ENCODE measurements around the gene HOMER1.

The HOMER1 gene

DNA sequence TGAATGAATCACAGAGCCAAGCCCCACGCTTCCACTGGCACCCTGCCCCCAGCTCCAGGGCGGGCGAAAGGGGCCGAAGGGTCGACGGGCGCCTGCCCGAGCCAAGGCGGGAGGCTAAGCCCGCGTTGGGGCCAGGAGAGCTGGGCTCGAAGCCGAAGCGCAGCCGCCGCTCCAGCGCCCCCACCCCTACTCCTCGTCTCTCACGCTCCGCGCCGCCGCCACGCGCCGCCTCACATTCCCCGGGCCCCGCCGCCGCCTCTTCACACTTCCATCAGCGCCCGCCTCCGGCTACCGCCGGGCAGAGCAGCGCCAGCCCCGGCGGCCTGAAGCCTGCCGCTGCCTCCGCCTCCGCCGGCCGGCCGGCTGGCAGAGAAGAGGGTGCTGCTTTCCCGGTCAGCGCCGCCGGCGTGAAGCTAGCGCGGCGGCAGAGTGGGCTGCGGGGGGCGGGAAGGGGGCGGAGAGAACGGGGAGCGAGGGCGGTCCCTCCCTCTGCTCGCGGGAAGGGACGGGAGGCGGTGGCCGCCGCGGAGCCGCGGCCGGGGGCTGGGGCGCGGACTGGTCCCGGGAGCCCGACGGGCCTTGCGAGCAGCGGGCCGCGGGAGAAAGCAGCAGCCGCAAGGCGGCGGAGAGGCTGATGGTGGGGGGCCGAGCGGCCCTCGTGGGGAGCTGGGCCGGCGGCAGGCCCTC, at the start of gene HOMER1:
Gene HOMER1 (minus strand): TSS at position 431 of the 687 bp plus-strand sequence. CDS start 1,360 bp downstream, outside the sequence.
- peak; percentile 78 for DNase-seq (ENCODE audit: low spot score)

- DNase-seq (ENCODE audit: low spot score) = no peak
These were observed 49.3 kb upstream of the HOMER1 start for GRCh38 chr5:79563247-79563590.

DNA sequence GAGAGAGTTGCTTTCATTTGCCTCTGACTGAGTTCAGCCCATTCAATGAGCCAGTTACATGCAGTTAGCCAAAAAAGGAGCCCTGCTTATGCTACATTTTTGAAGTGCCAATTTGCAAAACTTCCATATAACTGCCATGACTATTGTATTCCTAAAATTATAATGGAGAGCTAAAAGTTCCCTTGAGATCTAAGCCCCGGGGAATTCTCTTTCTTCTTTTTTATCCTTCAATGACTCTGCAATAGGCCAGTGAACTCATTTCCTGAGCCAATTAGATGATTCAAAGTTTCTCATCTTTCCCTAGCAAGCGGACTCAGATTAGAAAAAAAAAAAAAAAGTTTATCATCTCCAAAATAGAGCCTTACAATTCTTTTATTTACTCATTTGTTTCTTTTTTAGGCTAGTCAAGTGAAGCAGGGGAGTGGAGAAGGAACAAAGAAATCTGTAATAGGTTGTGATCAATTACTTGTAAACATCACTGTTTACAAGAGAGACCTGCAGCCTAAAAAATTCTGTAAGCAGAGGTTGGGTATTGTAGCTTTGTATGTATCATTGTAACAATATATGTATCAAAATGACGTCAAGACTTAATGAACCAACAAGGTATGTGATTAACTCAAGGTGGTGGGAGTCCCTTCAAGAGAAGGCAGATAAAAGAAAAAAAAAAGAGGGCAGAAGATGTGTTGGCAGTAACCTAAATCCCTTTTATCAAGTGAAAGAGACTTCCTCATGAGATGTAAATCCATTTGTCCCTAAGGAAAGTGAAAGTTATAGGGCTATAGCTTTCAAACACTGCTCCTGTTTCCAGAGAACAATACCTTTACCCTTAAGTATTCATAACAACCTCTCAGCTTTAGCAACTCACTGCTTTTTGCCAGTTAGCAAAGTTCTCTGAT, 48.7 kb upstream of the HOMER1 start:
- no peak for DNase-seq (ENCODE audit: low spot score)

GRCh38 chr5:79561525-79561893, 47.6 kb upstream of the HOMER1 start:
- no peak for DNase-seq (ENCODE audit: low spot score)

- DNase-seq (ENCODE audit: low spot score) = no peak
These were observed 47.0 kb upstream of the HOMER1 start for GRCh38 chr5:79560771-79561524.

GRCh38 chr5:79555418-79555817, 41.5 kb upstream of the HOMER1 start:
- no peak for DNase-seq (ENCODE audit: low spot score)

DNA sequence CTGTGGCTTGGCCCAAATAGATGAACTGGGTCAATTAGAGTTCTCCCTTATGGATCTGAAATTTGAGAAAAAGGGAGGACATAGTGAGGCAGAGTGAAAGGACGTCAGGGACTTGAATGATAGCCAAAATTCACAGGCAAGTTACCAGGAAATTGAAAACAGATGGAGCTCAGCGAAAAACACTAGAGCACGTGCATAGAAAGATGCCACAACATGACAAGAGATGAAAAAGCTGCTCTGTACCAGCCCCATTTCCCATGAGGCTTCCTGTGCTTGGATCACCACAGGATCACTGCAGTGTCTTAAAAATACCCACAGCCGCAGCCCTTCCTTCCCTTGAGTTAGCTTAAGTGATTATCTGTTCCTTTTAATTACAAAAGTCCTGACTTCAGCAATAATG, 39.0 kb upstream of the HOMER1 start:
- DNase-seq (ENCODE audit: low spot score) = no peak

GRCh38 chr5:79547982-79548381, 34.0 kb upstream of the HOMER1 start:
- DNase-seq (ENCODE audit: low spot score) = no peak

- no peak for DNase-seq (ENCODE audit: low spot score)
These were observed 33.5 kb upstream of the HOMER1 start for GRCh38 chr5:79547429-79547822.

DNA sequence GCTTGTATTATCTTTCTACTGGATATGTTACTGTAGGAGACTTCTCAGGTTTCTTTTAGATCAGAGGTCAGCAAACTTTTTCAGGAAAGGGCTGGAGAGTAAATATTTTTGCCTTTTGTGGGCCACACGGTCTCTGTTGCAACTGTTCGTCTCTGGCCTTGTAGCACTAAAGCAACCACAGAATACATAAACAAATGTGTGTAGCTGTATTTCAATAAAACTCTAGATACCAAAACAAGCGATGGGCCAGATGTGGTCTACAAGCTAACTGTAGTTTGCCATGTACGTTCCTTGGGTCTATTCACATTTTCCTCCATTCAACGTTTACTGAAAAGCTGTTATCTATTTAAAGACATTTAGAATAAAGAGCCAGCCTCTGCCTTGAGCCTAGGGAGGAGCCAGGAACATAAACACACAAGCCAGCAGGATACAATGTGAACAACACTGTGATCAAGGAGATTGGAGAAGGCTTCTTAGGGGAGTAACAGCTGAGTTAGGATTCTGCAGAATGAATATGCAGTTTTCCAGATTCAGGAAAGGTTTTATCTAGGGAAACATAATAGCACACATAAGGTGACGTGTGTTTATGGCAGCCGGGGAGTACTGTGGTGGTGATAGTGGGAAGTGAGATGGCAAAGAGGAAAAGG, 33.0 kb upstream of the HOMER1 start:
- DNase-seq (ENCODE audit: low spot score) = no peak

DNA sequence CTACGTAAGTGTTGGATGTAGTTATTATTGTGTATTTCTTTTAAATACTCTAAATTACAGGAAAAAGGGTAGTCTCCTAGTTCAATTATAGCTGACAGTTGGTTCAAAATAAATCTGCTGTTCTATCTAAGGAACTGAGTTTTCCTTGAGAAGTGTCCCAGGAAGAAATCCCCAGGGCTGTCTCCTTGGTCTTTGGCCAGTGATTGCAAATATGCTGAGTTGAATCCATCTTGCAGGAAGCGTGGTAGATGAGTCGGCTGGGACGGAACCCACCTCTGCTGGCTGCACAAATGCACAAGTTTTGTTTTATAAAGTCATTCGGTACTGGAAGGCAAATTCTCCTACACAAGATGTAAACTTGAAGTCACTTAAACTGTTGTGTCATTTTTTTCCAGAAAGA, 30.2 kb upstream of the HOMER1 start:
- no peak for DNase-seq (ENCODE audit: low spot score)

- no peak for DNase-seq (ENCODE audit: low spot score)
These were observed 27.0 kb upstream of the HOMER1 start for GRCh38 chr5:79540939-79541338.

DNA sequence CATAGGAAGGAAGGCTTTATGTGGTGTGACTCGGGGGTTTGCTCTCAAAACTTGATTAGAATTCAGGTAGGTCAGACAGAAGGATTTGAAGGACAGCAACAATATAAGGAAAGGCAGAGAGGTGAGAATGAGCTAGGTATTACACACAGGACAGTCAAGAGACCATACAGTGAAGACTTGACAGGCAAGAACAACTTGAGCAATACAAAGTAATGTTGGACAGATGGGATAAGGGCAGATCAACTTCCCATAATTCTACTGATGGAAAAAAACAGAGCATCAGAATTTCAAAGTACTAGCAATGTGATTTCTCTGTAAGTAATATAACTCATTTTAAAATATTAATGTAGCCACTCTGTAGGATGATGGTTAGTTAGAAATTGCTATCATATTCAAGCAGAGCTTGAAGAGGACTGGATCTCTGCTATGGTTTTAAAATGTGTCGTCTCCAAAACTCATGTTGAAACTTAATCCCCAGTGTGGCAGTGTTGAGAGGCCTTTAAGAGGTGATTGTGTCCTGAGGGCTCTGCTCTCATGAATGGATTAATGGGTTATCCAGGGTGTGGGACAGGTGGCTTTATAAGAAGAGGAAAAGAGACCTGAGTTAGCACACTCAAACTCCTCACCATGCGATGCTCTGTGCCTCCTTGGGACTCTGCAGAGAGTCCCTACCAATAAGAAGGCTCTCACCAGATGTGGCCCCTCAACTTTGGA, 22.4 kb upstream of the HOMER1 start:
- no peak for DNase-seq (ENCODE audit: low spot score)

GRCh38 chr5:79535477-79536192, 21.7 kb upstream of the HOMER1 start:
- DNase-seq (ENCODE audit: low spot score) = no peak

- no peak for DNase-seq (ENCODE audit: low spot score)
These were observed 15.2 kb upstream of the HOMER1 start for GRCh38 chr5:79529110-79529509.

DNA sequence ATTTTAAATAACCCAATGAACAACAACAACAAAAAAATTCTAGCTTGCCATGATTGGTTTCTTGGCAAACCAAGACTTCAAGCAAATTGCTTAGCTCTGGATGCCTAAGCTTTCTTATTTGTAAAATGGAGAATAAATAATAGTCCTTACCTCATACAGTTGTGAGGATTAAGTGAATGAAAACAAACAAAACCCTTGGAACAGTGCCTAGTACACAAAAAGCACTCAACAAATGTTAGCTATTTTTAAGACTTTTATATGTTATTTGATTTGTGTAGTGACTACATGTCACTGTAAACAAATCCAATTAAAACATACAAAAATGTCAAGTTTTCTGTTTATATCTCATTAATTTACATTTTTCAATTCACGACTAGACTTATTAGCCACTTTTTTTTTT, 13.5 kb upstream of the HOMER1 start:
- no peak for DNase-seq (ENCODE audit: low spot score)

GRCh38 chr5:79526928-79527327, 13.0 kb upstream of the HOMER1 start:
- no peak for DNase-seq (ENCODE audit: low spot score)

GRCh38 chr5:79526493-79526892, 12.6 kb upstream of the HOMER1 start:
- DNase-seq (ENCODE audit: low spot score) = no peak

DNA sequence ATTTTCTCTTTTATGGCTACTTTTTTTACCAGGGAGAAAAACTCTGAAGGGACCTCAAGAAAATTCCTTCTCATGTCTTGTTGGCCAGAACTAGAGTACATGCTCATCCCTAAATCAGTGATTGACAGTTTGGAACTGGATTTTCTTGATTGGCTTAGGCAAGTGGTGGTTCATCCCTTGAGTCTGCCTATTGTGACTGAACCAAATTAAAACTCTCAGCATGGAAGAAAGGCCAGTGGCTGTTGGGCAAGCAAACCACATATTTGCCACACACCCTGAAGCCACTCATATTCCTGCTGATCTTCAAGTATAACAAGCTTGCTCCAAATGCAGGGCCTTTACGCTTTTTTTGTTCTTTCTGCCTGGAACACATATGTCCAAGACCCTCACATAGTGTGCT, 7.2 kb upstream of the HOMER1 start:
- no peak for DNase-seq (ENCODE audit: low spot score)

GRCh38 chr5:79518718-79519117, 4.8 kb upstream of the HOMER1 start:
- DNase-seq (ENCODE audit: low spot score) = no peak

DNA sequence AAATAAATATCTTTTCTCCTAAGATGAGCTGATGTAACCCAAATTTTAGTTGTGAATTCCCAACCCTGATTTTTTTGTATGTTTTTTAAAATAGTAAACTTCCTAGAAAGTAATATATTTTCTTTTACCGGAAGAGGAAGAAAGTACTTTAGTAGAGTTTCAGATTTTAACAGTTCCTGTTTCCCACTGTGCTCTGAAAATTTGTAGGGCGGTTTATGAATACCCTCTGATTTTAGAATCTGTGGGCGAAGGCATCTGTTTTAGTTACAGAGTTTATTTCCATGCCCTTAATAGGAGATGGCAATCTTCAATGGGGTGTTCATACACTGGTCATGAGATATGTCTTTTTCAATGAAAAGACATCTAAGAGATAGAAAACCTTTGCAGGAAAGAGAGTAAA, 3.7 kb upstream of the HOMER1 start:
- DNase-seq (ENCODE audit: low spot score) = peak; percentile 25

Data from Ammon's horn (tissue), 1 donor.